ENCODE measurements around the gene NCMAP.
"Not testable (repeated sequence)": the region's sequence is repeated elsewhere in the genome, so short reads cannot be mapped to it uniquely, and the experiment has no call there.

NCMAP gene

DNA sequence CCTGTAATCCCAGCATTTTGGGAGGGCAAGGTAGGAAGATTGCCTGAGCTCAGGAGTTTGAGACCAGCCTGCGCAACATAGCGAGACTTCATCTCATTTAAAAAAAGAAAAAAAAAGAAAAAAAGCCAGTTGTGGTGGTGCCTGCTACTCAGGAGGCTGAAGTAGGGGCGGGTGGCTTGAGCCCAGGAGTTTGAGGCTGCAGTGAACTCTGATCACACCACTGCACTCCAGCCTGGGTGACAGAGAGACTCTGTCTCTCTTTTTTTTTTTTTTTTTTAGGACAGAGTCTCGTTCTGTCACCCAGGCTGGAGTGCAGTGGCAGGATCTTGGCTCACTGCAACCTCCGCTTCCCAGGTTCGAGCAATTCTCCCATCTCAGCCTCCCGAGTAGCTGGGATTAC, 26.6 kb upstream of the NCMAP start:
- peaks cover 27% of the 10 kb centered on the region for H3K4me1 Mint-ChIP-seq (ENCODE audit: low read depth)
- peak overlapping the region; percentile 26 for H3K27ac Mint-ChIP-seq

DNA sequence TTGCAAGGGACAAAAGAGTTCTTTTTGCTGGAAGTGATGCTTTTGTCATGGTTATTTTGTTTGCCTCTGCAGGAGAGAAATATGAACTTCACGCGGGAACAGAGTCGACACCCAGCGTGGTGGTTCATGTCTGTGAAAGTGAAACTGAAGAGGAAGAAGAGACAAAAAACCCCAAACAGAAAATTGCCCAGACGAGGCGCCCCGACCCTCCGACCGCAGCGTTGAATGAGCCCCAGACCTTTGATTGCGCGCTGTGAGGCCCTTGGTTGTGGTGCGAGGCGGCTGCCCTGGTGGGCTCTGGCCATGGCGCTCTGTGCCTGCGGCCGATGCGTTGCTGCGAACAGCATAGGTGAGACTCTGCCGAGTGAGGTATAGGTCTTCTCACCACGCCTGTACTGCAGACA, 20.9 kb upstream of the NCMAP start:
- Mint-ChIP-seq H3K36me3 (ENCODE audit: low read depth) (peaks cover 64% of the 10 kb centered on the region), H3K4me1 (ENCODE audit: low read depth) (peaks cover 36% of the 10 kb centered on the region), H3K9me3 (no peaks in the 10 kb centered on the region), H3K27ac (peak overlapping the region; percentile 96), H3K4me3 (peak overlapping the region; percentile 84), H3K27me3 (ENCODE audit: low read depth) (no peaks in the 10 kb centered on the region)
- peak; percentile 75 for DNase-seq (ENCODE audit: low spot score)

More for the DNA sequence above, 26.6 kb upstream of the NCMAP start:
- peaks cover 51% of the 10 kb centered on the region for H3K36me3 Mint-ChIP-seq (ENCODE audit: low read depth)
- not testable (repeated sequence) for H3K27me3 Mint-ChIP-seq (ENCODE audit: low read depth); H3K4me3 Mint-ChIP-seq; H3K9me3 Mint-ChIP-seq; DNase-seq (ENCODE audit: low spot score)

DNA sequence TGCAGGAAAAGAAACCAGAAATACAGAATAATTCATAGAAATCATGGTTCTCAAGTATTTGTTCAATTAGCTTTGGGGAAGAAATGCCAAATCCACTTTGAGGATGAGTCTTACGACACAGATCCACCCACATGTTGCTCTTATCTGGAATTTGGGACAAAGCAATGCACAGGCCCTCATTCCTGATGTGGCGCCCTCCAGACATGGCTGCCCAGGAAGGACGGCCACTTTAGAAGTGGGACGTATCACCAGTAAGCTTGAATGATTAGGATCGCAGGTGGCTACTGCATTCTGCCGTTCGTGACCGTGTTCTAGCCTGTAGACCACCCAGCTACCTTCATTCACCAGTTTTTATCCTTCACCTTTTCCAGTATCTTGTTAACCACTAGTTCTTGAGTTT, 20.1 kb upstream of the NCMAP start:
- Mint-ChIP-seq H3K4me3 (peak overlapping the region; percentile 84), H3K27me3 (ENCODE audit: low read depth) (no peaks in the 10 kb centered on the region), H3K36me3 (ENCODE audit: low read depth) (peaks cover 65% of the 10 kb centered on the region), H3K9me3 (no peaks in the 10 kb centered on the region), H3K4me1 (ENCODE audit: low read depth) (peaks cover 43% of the 10 kb centered on the region), H3K27ac (peak overlapping the region; percentile 96)
- no peak for DNase-seq (ENCODE audit: low spot score)

DNA sequence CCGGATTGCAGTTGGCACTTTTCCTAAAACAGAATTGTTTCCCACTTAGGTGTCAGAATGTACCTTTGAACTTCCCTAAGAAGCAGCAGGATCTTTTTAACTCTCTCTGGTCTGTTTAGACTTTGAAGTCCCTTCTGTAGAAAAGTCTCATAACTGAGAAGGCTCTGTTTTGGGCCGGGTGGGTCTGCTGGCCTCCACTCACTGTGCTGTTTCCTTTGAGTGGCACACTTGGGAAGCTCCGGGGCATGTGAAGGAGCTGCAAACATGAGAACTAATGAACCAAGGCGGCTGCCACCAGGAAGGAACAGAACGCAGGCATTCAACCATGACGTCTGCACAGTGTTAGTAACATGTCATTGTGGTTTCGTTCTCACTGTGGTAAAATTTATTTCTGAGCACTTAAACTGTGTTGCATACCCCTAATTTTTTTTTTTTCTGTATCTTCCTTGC, 19.5 kb upstream of the NCMAP start:
- H3K27ac Mint-ChIP-seq = peak overlapping the region; percentile 96
- H3K27me3 Mint-ChIP-seq (ENCODE audit: low read depth) = no peaks in the 10 kb centered on the region
- no peaks in the 10 kb centered on the region for H3K9me3 Mint-ChIP-seq
- H3K36me3 Mint-ChIP-seq (ENCODE audit: low read depth) = peaks cover 64% of the 10 kb centered on the region
- H3K4me3 Mint-ChIP-seq = peak overlapping the region; percentile 84
- DNase-seq (ENCODE audit: low spot score) = peak; percentile 56
- H3K4me1 Mint-ChIP-seq (ENCODE audit: low read depth) = peaks cover 49% of the 10 kb centered on the region

DNA sequence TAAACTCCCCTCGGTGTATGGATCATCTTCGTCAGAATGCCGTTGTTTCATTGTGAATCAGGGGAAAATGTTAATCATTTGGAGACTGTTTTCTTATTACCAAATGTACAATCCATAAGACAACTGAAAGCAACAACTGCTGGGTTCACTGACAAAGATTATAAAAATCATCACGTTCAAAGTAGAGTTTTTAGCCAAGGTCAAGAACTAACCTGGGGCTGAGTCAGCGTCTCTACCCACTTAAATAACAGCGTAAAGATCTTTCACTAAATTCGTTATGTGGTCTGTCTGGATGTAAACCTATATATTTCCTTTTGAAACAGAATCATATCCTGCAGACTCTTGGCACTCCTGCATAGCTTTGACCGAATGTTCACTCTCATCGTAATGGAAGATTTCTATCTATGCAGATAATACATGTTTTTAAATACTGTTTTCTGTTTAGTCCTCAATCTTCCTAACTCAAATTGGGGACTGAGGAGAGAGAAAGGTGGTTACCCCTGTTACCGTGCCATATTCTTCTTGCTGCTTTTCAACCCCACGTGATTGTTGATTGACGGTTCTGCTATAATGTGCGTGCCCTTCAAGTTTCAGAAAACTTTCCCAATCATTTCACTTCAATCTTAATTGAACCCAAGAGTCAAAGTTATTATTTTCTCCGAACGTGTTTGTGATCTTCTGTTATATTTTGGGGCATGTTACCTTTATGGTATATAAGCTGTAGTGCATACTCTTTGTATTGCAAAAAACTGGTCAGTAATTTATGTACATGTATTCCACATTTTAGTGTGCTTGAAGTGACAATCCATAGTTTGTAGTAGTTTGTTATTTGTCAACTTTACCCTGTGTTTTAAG, 15.6 kb upstream of the NCMAP start:
- peak; percentile 36 for DNase-seq (ENCODE audit: low spot score)
- Mint-ChIP-seq H3K4me3 (peak overlapping the region; percentile 33), H3K36me3 (ENCODE audit: low read depth) (peaks cover 37% of the 10 kb centered on the region)

DNA sequence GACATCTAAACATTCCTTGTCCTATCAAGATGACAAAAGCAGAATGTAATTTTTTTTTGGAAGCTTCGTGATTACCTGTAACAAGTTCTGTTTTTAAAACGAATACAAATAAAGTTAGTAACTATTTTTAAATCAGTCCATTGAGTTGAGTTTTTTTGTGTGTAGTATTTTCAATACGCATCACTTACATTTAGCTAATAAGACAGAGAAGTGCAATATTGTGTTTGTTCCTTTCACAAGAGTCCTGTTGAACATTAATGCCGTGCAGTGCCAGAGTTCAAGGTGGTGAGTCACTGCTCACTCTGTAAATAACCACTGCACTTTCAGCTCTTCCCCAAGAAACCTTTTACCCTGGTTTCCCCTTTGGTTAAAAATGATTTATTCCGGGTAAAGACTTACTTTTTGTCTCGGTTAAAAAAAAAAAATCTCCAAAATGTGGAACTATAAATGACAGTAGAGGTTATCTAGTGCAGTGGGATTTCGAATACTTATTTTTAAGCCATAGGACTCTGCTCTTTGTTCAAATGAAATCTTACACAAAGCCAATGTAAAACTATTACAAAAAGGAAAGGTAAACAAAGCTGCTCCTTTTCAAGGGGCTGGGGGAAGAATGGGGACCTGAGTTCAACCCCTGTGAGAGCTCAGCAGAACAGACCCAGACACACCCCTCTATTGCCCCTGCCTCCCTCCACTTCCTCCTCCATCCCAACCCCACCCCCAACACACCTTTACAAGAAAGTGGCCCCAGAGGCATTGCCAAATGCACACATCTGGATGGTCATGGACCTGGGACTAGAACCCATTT, 14.8 kb upstream of the NCMAP start:
- no peaks in the 10 kb centered on the region for H3K9me3 Mint-ChIP-seq
- peaks cover 28% of the 10 kb centered on the region for H3K36me3 Mint-ChIP-seq (ENCODE audit: low read depth)
- H3K27ac Mint-ChIP-seq = no peak overlapping the region
- H3K27me3 Mint-ChIP-seq (ENCODE audit: low read depth) = peaks cover 2% of the 10 kb centered on the region
- no peak overlapping the region for H3K4me3 Mint-ChIP-seq
- DNase-seq (ENCODE audit: low spot score) = no peak
- peaks cover 37% of the 10 kb centered on the region for H3K4me1 Mint-ChIP-seq (ENCODE audit: low read depth)

More for the DNA sequence above, 15.6 kb upstream of the NCMAP start:
- H3K9me3 Mint-ChIP-seq = no peaks in the 10 kb centered on the region
- peak overlapping the region; percentile 67 for H3K27ac Mint-ChIP-seq
- H3K4me1 Mint-ChIP-seq (ENCODE audit: low read depth) = peaks cover 44% of the 10 kb centered on the region
- no peaks in the 10 kb centered on the region for H3K27me3 Mint-ChIP-seq (ENCODE audit: low read depth)

DNA sequence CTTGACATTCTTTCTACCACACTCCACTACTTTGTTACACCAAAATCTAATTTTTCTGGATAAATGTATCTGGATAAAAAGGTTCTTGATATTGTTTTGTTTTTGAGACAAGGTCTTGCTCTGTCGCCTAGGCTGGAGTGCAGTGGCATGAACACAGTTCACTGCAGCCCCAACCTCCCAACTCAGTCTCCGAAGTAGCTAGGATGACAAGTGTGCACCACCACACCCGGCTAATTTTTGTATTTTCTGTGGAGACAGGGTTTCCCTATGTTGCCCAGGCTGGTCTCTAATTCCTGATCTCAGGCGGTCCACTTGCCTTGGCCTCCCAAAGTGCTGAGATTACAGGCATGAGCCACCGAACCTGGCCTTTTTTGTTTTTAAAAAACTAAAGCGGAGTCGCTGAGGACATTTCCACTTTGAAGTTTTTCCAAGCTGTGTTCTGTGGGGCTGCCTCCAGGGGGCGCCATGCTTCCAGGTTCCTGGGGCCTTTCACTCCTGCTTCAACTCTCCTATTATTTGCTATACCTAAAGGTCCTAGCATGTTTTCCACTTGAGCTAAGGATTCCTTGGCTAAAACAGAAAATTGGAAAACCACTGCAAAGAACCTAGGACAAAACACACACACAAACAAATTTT, 14.1 kb upstream of the NCMAP start:
- Mint-ChIP-seq H3K9me3 (no peaks in the 10 kb centered on the region), H3K36me3 (ENCODE audit: low read depth) (peaks cover 21% of the 10 kb centered on the region), H3K27me3 (ENCODE audit: low read depth) (peaks cover 4% of the 10 kb centered on the region), H3K4me1 (ENCODE audit: low read depth) (peaks cover 29% of the 10 kb centered on the region), H3K27ac (no peak overlapping the region), H3K4me3 (no peak overlapping the region)
- DNase-seq (ENCODE audit: low spot score) = no peak

DNA sequence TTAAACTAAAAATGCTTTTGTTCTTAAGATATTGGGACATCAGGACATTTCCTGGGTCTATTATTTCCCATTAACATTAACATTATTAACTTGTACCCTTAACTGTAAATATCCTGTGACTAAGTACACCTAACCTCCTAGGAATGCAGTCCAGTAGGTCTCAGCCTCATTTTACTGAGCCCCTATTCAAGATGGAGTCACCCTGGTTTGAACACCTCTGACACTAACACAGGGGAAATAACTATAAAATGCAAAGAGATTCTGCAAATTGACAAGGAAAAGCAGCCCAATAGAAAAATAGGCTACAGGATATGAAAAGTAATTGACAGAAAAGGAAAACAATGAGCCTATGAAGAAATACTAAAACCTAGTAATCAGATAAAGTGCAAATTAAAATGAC, 11.6 kb upstream of the NCMAP start:
- H3K9me3 Mint-ChIP-seq = no peaks in the 10 kb centered on the region
- H3K27ac Mint-ChIP-seq = no peak overlapping the region
- peaks cover 11% of the 10 kb centered on the region for H3K36me3 Mint-ChIP-seq (ENCODE audit: low read depth)
- DNase-seq (ENCODE audit: low spot score) = no peak
- H3K4me1 Mint-ChIP-seq (ENCODE audit: low read depth) = peaks cover 27% of the 10 kb centered on the region
- H3K4me3 Mint-ChIP-seq = no peak overlapping the region
- H3K27me3 Mint-ChIP-seq (ENCODE audit: low read depth) = peaks cover 21% of the 10 kb centered on the region

DNA sequence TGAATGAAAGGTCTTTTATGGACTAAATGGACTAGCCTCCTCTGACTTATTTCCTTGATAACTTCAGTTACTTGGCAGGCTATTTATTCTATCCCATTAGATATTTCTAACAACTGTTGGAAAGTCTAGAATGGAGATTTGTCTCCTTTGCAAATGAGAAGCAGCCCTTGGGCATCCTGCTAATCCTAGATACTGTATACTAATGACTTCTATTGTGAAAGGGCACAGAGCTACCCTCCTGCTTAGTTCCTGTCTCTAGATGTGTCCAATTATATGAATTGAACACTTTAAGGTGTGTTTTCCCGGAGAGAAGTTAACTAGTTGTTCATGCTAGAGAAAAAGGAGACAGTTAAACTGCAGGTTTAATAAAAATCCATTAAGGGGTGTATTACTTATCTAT, 10.2 kb upstream of the NCMAP start:
- Mint-ChIP-seq H3K4me3 (no peak overlapping the region), H3K36me3 (ENCODE audit: low read depth) (peaks cover 3% of the 10 kb centered on the region), H3K27me3 (ENCODE audit: low read depth) (peaks cover 28% of the 10 kb centered on the region), H3K9me3 (no peaks in the 10 kb centered on the region), H3K4me1 (ENCODE audit: low read depth) (peaks cover 19% of the 10 kb centered on the region), H3K27ac (no peak overlapping the region)
- no peak for DNase-seq (ENCODE audit: low spot score)

DNA sequence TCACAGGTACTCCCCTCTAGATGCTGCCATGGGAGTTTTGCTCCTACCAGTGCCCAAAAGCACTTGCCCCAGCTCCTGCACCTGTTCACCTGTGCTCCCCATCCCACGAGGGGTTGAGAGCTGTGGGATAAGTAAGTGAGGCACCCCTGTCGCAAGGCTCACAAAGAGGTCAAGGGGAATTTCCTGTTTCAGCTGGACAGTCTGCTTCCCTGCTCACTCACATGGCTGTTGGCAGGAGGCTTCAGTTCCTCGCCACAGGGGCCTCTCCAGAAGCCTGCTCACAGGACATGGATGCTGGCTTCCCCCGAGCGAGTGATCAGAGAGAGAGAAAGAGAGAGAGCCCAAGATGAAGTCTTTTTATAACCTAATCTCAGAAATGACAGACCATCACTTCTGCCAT, 8.7 kb upstream of the NCMAP start:
- no peaks in the 10 kb centered on the region for H3K36me3 Mint-ChIP-seq (ENCODE audit: low read depth)
- H3K27me3 Mint-ChIP-seq (ENCODE audit: low read depth) = peaks cover 32% of the 10 kb centered on the region
- DNase-seq (ENCODE audit: low spot score) = no peak
- H3K4me3 Mint-ChIP-seq = no peak overlapping the region
- peaks cover 10% of the 10 kb centered on the region for H3K4me1 Mint-ChIP-seq (ENCODE audit: low read depth)
- no peaks in the 10 kb centered on the region for H3K9me3 Mint-ChIP-seq
- H3K27ac Mint-ChIP-seq = no peak overlapping the region

DNA sequence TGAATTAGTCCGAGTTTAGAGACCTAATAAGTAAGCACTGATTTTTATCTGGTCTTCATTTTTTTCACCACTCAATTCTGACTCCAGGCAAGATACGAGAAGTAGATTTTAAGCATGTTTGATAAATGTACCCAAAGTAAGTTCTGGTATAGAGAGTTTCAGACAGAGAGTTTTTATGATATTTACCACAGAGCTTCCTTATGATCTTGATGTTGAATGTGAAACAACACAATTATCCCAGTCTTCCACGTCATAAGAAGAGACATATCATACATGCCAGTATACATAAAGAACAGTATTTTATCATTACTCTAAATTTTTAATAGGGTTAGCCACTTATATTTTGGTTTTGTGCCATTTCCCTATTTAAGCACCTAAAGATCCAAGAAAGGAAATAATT, 7.8 kb upstream of the NCMAP start:
- H3K27ac Mint-ChIP-seq = no peak overlapping the region
- H3K4me1 Mint-ChIP-seq (ENCODE audit: low read depth) = peaks cover 10% of the 10 kb centered on the region
- no peak overlapping the region for H3K4me3 Mint-ChIP-seq
- no peaks in the 10 kb centered on the region for H3K36me3 Mint-ChIP-seq (ENCODE audit: low read depth)
- no peak for DNase-seq (ENCODE audit: low spot score)
- H3K9me3 Mint-ChIP-seq = no peaks in the 10 kb centered on the region
- H3K27me3 Mint-ChIP-seq (ENCODE audit: low read depth) = peaks cover 34% of the 10 kb centered on the region

DNA sequence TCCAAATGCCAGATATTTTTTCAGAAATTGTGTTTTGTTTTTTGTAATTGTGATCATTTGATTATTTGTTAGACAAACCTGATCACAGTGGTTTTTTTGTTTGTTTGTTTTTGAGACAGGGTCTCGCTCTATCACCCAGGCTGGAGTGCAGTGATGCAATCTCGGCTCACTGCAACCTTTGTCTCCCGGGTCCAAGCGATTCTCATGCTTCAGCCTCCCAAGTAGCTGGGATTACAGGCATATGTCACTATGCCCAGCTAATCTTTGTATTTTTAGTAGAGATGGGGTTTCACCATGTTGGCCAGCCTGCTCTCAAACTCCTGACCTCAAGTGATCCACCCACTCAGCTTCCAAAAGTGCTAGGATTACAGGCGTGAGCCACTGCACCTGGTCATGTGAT, 6.7 kb upstream of the NCMAP start:
- not testable (repeated sequence) for H3K4me3 Mint-ChIP-seq; H3K4me1 Mint-ChIP-seq (ENCODE audit: low read depth); DNase-seq (ENCODE audit: low spot score); H3K9me3 Mint-ChIP-seq; H3K27ac Mint-ChIP-seq; H3K36me3 Mint-ChIP-seq (ENCODE audit: low read depth)
- peaks cover 42% of the 10 kb centered on the region for H3K27me3 Mint-ChIP-seq (ENCODE audit: low read depth)

DNA sequence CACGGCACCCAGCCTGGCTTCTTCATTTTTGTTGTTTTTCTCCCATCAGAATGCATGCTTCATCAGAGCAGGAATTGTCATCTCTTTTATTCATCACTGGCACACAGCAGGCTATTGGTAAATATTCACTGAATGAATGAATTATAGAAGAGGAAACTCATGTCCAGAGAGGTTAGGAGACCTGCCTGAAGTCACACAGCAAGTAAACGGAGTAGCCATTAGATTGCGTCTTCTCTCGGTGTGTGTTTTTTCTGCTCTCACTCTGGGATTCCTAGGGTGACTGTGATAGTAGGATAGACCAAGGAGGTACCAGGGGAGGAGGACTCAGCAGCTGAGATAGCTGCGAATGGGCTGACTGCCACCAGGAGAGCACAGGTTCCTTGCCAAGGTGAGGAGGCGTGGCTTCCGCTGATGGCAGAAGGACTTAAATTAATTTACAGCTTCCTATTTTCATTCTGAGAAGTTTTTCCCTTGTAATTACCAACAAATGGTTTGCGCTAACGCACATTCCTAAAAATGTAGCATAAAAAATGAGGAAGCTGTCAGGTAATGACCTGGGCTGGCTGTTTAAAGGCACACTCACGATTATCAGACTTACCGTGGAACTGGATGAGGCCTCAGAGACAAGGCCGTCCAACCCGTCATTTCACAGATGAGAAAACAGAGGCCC, 4.5 kb upstream of the NCMAP start:
- DNase-seq (ENCODE audit: low spot score) = no peak
- Mint-ChIP-seq H3K36me3 (ENCODE audit: low read depth) (no peaks in the 10 kb centered on the region), H3K27ac (no peak overlapping the region), H3K4me3 (no peak overlapping the region), H3K4me1 (ENCODE audit: low read depth) (peaks cover 4% of the 10 kb centered on the region), H3K9me3 (no peaks in the 10 kb centered on the region), H3K27me3 (ENCODE audit: low read depth) (peaks cover 58% of the 10 kb centered on the region)

All from T-helper 2 cell treated with Interferon-gamma antibody and Interleukin-4, amounts not matched to agents 5 μg/mL and 100 μg/mL, for 36 hours (primary cell).